HG02852 (cell line): ENCODE results near the gene SCAF4.
"Not testable (repeated sequence)": the region's sequence is repeated elsewhere in the genome, so short reads cannot be mapped to it uniquely, and the experiment has no call there.

Experiments used
- ATAC-seq: cut with Tn5 transposase; IDR thresholded peaks from one replicate; pipeline ENCODE4 v1.9.1; 2021; ENCODE audit warnings: mild to moderate bottlenecking, moderate library complexity; ENCODE audit not compliant: unreplicated experiment

Gene SCAF4

GRCh38 chr21:31731857-31732596 lies at the start of gene SCAF4:
Gene SCAF4, minus strand, starts transcription at chr21:31732118. Its CDS starts 426 bp downstream, at chr21:31731692.
- peak; percentile 79 for ATAC-seq

- no peak for ATAC-seq
Measured at GRCh38 chr21:31780944-31781343, 49.0 kb upstream of the SCAF4 start.

GRCh38 chr21:31778546-31778945 lies 46.6 kb upstream of the SCAF4 start:
- no peak for ATAC-seq

- no peak for ATAC-seq
Measured at GRCh38 chr21:31777857-31778256, 45.9 kb upstream of the SCAF4 start.

GRCh38 chr21:31774031-31774430 lies 42.1 kb upstream of the SCAF4 start:
- ATAC-seq: no peak

- ATAC-seq: peak; percentile 92
Measured at GRCh38 chr21:31772674-31773555, 41.0 kb upstream of the SCAF4 start.

- ATAC-seq: no peak
Measured at GRCh38 chr21:31771685-31772084, 39.8 kb upstream of the SCAF4 start.

GRCh38 chr21:31768710-31769109 lies 36.8 kb upstream of the SCAF4 start:
- ATAC-seq: no peak

- ATAC-seq: no peak
Measured at GRCh38 chr21:31766899-31767298, 35.0 kb upstream of the SCAF4 start.

GRCh38 chr21:31765850-31766249 lies 33.9 kb upstream of the SCAF4 start:
- ATAC-seq: not testable (repeated sequence)

GRCh38 chr21:31760931-31761330 lies 29.0 kb upstream of the SCAF4 start:
- no peak for ATAC-seq

- ATAC-seq: no peak
Measured at GRCh38 chr21:31756787-31757186, 24.9 kb upstream of the SCAF4 start.

GRCh38 chr21:31755027-31755426 lies 23.1 kb upstream of the SCAF4 start:
- ATAC-seq: no peak

- ATAC-seq: no peak
Measured at GRCh38 chr21:31754708-31754960, 22.7 kb upstream of the SCAF4 start.

- ATAC-seq: no peak
Measured at GRCh38 chr21:31753949-31754707, 22.2 kb upstream of the SCAF4 start.

GRCh38 chr21:31752967-31753366 lies 21.0 kb upstream of the SCAF4 start:
- no peak for ATAC-seq

GRCh38 chr21:31752352-31752751 lies 20.4 kb upstream of the SCAF4 start:
- no peak for ATAC-seq

GRCh38 chr21:31750843-31751242 lies 18.9 kb upstream of the SCAF4 start:
- no peak for ATAC-seq

- no peak for ATAC-seq
Measured at GRCh38 chr21:31744182-31744800, 12.4 kb upstream of the SCAF4 start.

- no peak for ATAC-seq
Measured at GRCh38 chr21:31743712-31744111, 11.8 kb upstream of the SCAF4 start.

- ATAC-seq: no peak
Measured at GRCh38 chr21:31741116-31741515, 9.2 kb upstream of the SCAF4 start.
